Activated CD8-positive, alpha-beta T cell treated with anti-CD3 and anti-CD28 coated beads for 36 hours (primary cell): ENCODE results near the gene DMBX1. TPM values are rescaled to one million over a fixed set of nuclear protein-coding genes. Genes with fewer than 3 reads are reported as not detected.

Experiments
- ATAC-seq: fragments of 200-7000 bp; cut with Tn5 transposase; one replicate; pipeline ENCODE4 v1.10.0; 2021; ENCODE audit warnings: mild to moderate bottlenecking, moderate library complexity
- CTCF ChIA-PET: fragments of 350-600 bp; sonication (Branson Sonifier 250); formaldehyde crosslinking; loops from one replicate; lab custom pipeline; 2021; ENCODE audit warnings: antibody characterized with exemption; lab: Charles Lee
- POLR2A ChIA-PET: fragments of 350-600 bp; sonication (Branson Sonifier 250); formaldehyde crosslinking; loops from one replicate; lab custom pipeline; 2021; ENCODE audit warnings: antibody characterized with exemption; lab: Charles Lee
- DNase-seq: peaks from one replicate; pipeline ENCODE4 v3.0.0-alpha.2; 2020
- H3K27ac Mint-ChIP-seq: one replicate; pipeline ENCODE4 v1.8.0; 2021; ENCODE audit warnings: mild to moderate bottlenecking, mixed read lengths
- H3K27me3 Mint-ChIP-seq: one replicate; pipeline ENCODE4 v1.8.0; 2021; ENCODE audit warnings: mixed read lengths
- H3K36me3 Mint-ChIP-seq: one replicate; pipeline ENCODE4 v1.8.0; 2021; ENCODE audit warnings: low read depth, mixed read lengths
- H3K4me1 Mint-ChIP-seq: one replicate; pipeline ENCODE4 v1.8.0; 2021; ENCODE audit warnings: low read depth, mixed read lengths
- H3K4me3 Mint-ChIP-seq: one replicate; pipeline ENCODE4 v1.8.0; 2021; ENCODE audit warnings: mild to moderate bottlenecking, moderate library complexity, mixed read lengths
- H3K9me3 Mint-ChIP-seq: one replicate; pipeline ENCODE4 v1.8.0; 2021; ENCODE audit warnings: mixed read lengths
- CTCF ChIP-seq: fragments of 200-600 bp; IDR thresholded peaks from one replicate; pipeline ENCODE4 v1.8.0; 2022; ENCODE audit warnings: antibody characterized with exemption, mild to moderate bottlenecking
- intact Hi-C: fragments of 100-400 bp; cut with micrococcal nuclease; formaldehyde crosslinking; loops from one replicate; pipeline ENCODE4 v1.10.0; 2022
- total RNA-seq, 2 experiments: library from RNA; stranded (reverse); gene quantifications; one replicate each; pipeline ENCODE4 v1.2.3, GENCODE V29; 2021

Gene DMBX1
- total RNA-seq, 2 experiments from 2014 or later = 0.09 TPM; not detected in 1

GRCh38 chr1:46458846-46459245 is 30.8 kb upstream of the DMBX1 start:
- H3K4me1 Mint-ChIP-seq = no peaks in the 10 kb centered on the region

DNA sequence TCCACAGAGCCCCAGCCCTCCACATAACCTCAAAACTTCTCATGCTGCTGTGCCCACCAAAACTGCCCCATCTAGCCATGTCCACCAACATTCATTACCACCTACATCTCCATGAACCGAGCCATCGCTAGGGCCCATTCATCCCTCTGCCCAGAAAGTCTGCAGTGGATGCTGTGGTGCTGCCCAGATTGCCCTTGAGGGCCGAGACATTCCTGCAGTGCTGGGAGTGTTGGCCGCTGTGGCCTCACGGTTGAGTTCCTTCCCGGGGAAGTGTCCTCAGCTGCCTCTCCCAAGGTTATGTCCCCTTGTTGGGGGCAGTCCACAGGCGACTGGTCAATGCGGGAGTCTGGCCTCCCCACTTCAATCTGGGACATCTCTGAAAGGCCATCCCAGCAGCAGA is 30.3 kb upstream of the DMBX1 start:
- DNase-seq = no peak
- no peak for TF ChIP-seq CTCF
- H3K27ac Mint-ChIP-seq = no peak overlapping the region
- ATAC-seq = no peak
- no peaks in the 10 kb centered on the region for H3K4me1 Mint-ChIP-seq
- no peak overlapping the region for H3K4me3 Mint-ChIP-seq
- intact Hi-C loops = no loop called here
- no peaks in the 10 kb centered on the region for H3K9me3 Mint-ChIP-seq
- ChIA-PET POLR2A (no interaction called here), CTCF (interaction anchor here (1.2 kb wide), 1 partner anchor 17 kb away, joined by 3 read pairs; no protein-coding TSS in a partner anchor)
- H3K27me3 Mint-ChIP-seq = peaks cover 24% of the 10 kb centered on the region
- no peaks in the 10 kb centered on the region for H3K36me3 Mint-ChIP-seq

More at GRCh38 chr1:46458846-46459245, 30.8 kb upstream of the DMBX1 start:
- CTCF ChIA-PET = interaction anchor here (1.2 to 1.8 kb wide), 2 partner anchors 12 to 17 kb away, joined by 3 to 6 read pairs; no protein-coding TSS in a partner anchor
- Mint-ChIP-seq H3K4me3 (no peak overlapping the region), H3K27me3 (peaks cover 20% of the 10 kb centered on the region), H3K27ac (no peak overlapping the region), H3K9me3 (no peaks in the 10 kb centered on the region), H3K36me3 (no peaks in the 10 kb centered on the region)
- intact Hi-C loops = no loop called here
- TF ChIP-seq CTCF = no peak
- no peak for DNase-seq
- POLR2A ChIA-PET = interaction anchor here (1.1 kb wide), 1 partner anchor 11 kb away, joined by 3 read pairs; no protein-coding TSS in a partner anchor
- no peak for ATAC-seq

GRCh38 chr1:46461017-46461808 is 28.4 kb upstream of the DMBX1 start:
- Mint-ChIP-seq H3K36me3 (no peaks in the 10 kb centered on the region), H3K4me3 (no peak overlapping the region), H3K27ac (no peak overlapping the region), H3K9me3 (no peaks in the 10 kb centered on the region), H3K4me1 (peaks cover 3% of the 10 kb centered on the region), H3K27me3 (peaks cover 29% of the 10 kb centered on the region)
- POLR2A ChIA-PET = no interaction called here
- intact Hi-C loops = no loop called here
- no peak for TF ChIP-seq CTCF
- CTCF ChIA-PET = no interaction called here
- DNase-seq = no peak
- ATAC-seq = no peak

DNA sequence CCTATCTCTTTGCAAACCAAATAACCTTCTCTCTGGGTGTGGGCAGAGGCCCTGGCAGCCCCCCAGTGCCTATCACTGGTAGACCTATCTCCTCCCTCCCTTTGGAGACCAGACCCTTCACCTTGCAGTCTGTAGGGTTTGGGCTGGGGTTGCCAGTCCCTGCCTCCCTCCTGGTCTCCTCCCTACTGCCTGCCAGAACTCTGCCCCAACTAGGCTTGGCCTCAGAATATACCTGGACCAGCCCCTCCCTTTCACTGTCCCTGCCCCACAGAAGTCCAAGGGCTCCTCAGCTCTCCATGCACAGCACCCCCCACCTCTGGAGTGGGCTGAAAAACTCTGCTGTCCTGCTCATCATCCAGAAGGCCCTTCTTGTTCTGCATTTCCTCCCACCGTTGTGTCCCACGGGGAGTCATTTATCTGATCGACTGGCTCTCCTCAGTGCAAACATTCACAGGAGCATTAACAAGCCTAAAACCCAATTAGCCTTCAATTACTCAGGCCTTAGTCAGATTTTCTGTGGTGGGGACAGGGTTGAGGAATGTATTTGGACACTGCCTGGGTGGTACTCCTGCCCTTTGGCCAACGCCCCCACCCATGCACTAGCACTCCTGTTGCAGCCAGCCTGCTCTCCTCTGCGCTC is 27.7 kb upstream of the DMBX1 start:
- no peaks in the 10 kb centered on the region for H3K36me3 Mint-ChIP-seq
- H3K9me3 Mint-ChIP-seq = no peaks in the 10 kb centered on the region
- no peak overlapping the region for H3K27ac Mint-ChIP-seq
- H3K27me3 Mint-ChIP-seq = peaks cover 33% of the 10 kb centered on the region
- no peak for TF ChIP-seq CTCF
- intact Hi-C loops = no loop called here
- ChIA-PET CTCF (no interaction called here), POLR2A (no interaction called here)
- no peak for ATAC-seq
- H3K4me3 Mint-ChIP-seq = no peak overlapping the region
- DNase-seq = no peak
- peaks cover 5% of the 10 kb centered on the region for H3K4me1 Mint-ChIP-seq
